ENCODE measurements around the gene TMEM186.
"Not testable (repeated sequence)": the region's sequence is repeated elsewhere in the genome, so short reads cannot be mapped to it uniquely, and the experiment has no call there.

The TMEM186 gene

DNA sequence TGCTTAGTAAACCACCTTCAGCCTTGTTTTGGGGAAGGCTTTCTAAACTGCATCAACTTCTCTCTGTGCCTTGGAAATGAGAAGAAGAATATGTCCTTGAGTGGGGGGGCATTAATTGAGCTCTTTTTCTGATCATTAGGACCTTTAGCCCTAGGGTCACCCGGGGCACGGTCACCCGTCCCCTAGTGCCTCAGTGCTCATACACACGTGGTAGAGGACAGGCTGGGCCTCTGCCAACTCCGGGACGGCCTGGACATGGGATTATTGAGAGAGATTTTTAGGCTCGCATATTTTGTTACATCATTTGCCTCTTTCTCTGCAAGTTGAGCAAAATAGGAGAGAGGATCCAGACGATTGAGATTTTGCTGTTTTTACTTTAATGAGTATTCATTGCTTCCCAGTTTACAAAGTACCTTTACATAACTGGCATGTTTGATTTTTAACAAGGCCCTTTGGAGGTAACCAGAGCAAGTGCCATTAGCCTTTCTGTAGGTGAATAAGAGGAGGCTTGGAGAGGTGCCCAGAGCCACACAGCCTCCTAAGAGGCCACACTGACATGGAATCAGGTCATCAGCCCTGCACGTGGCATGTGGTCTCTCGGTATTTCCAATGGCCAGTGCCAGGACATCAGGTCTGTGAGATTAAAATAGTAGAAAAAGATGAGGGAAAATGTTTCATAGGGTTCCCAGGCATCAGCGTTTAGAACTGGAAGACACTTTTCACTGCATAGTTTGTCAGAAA is 11.3 kb upstream of the TMEM186 start:
- no peak for DNase-seq

DNA sequence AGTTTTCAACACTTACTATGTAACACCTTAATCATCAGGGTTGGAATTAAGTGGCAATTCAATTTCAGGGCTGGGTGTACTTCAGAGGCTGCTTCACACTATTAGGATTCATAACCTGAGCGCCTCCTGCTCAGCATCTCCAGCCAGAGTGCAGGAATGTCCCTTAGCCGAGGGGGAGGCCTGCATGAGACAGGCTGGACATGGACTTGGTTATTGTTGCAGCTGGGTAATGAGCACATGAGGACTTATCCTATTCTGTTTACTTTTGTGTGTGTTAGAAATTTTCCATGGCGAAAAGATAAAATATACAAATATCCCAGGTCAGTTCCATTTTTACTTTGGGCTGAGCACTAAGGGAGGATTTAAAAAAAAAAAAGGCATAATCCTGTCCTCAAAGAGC is 10.6 kb upstream of the TMEM186 start:
- DNase-seq: no peak

DNA sequence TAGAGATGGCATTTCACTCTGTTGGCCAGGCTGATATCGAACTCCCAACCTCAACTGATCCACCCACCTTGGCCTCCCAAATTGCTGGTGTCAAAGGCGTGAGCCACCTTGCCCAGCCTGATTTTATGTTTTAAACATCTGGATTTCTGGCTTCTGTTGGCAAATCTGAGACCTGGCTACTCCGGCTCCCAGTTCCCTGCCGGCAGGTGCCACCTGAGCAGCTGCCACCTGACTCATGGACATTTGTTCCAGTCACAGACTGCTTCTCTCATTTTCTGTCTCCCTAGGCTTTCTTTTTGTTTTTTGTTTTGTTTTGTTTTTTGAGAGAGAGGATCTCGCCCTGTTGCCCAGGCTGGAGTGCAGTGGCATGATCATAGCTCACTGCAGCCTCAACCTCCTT is 9.8 kb upstream of the TMEM186 start:
- no peak for DNase-seq

DNA sequence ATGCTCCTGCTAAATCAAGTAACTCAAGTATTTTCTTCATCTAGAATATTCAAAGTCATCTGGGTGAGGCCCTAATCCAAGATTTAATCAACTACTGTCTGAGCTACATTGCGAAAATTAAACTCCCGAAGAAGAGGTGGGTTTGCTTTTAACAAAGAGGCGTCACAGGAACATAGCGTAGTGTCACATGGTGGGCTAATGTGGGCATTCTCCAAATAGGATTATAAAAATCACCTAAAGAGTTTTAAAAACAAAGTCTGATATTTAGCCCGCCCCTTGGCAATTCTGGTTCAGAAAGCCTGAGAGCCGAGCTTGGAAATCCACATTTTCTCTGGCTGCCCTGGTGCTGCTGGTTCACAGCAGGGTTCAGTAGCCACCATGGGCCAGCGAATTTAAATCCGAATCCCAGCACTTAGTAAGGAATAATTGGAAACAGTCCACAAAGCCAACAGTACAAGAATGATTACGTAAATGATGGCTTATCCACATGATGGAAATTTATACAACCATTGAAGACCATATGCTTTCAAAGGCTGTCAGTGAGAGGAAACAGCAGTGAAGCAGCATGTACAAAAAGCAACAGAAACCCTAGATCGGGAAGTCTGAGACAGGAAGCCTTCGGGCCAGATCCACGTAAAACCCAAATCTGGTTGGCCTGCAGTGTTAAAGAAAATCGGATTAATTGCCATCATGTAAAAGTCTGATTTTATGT is 9.0 kb upstream of the TMEM186 start:
- no peak for DNase-seq

DNA sequence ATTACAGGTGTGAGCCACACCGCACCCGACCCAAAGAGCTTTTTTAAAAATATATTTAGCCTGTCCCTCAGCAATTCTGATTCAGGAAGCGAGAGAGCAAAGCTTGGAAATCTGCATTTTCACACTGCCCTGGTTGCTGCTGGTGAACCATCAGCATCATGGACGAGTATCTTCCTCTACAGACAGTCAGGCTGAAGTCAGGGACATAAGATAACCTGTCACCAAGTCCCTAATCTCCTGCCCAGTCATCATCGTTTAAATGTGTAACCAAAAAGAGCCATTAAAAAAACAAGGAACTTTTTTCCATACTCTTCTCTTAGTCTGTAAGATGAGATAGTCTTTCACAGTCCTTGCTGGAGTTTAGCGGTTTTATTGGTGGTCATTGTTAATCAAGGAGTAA is 6.9 kb upstream of the TMEM186 start:
- DNase-seq: no peak

DNA sequence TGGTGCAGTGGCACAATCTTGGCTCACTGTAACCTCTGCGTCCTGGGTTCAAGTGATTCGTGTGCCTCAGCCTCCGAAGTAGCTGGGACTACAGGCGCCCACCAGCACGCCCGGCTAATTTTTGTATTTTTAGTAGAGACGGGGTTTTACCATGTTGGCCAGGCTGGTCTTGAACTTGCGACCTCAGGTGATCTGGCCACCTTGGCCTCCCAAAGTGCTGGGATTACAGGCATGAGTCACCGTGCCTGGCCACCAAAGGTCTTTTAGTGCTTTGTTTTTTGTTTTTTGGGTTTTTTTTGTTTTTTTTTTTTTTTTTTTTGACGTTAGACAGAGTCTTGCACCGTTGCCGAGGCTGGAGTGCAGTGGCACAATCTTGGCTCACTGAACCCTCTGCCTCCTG is 6.3 kb upstream of the TMEM186 start:
- not testable (repeated sequence) for DNase-seq

DNA sequence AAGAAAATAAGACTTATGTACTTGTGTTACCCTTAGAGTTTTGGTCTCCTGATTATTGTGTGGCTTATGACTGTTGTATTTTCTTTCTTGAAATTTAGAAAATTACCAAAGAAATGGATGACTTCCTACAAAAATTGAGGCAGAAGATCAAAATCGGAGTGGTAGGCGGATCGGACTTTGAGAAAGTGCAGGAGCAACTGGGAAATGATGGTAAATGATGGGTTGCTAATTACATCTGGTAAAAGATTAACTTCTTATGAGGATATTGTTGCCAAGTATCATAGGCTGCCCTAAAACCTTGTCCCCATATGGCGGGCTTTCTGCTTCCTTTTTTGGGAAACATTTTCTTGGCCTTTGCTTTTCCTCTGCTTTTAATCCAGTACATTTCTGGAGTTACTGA is 4.3 kb upstream of the TMEM186 start:
- no peak for DNase-seq

DNA sequence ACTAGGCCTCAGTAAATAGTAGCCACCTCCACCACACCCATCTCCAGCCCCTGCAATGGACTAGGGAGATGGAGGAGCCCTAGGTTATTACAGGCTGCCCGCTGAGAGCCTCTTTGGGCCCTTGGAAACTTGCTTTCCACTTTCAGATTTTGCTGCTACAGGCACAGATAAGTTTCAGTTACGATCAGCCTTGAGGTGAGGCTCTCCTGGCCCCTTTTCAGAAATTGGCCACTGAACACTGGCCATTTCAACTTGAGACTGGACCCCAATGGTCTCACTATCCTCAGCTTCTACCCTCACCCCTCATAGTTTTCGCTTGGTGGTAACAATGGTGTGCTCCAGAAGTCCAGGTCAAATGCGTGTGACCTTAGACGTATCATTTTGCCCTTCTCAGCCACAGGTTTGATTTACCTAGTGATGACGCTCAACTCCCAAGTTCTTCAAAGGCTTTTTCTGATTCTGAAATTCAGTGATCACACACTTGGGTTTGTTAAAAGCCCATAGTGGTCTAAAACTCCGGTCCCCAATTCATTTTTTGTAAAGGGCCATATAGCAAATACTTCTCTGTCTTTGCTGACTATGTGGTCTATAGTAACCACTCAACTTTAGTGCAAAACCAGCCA is 1.2 kb upstream of the TMEM186 start:
- no peak for DNase-seq

DNA sequence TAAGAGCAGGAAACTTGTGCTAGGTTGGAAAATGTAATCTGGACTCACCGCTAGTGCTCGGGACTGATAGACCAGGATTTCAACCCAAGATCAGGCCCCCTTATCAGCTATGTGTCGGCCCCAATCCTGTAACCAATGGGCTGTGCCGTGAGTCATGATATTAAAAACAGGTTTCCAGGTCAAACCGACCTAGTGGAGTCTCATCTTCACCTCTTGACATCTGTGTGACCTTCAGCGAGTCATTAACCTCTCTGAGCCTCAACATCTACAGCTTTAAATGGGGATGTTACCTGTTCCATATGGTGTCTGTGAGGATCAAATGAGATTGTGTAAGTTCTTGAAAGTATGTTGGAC is 712 bp upstream of the TMEM186 start:
- DNase-seq: no peak

DNA sequence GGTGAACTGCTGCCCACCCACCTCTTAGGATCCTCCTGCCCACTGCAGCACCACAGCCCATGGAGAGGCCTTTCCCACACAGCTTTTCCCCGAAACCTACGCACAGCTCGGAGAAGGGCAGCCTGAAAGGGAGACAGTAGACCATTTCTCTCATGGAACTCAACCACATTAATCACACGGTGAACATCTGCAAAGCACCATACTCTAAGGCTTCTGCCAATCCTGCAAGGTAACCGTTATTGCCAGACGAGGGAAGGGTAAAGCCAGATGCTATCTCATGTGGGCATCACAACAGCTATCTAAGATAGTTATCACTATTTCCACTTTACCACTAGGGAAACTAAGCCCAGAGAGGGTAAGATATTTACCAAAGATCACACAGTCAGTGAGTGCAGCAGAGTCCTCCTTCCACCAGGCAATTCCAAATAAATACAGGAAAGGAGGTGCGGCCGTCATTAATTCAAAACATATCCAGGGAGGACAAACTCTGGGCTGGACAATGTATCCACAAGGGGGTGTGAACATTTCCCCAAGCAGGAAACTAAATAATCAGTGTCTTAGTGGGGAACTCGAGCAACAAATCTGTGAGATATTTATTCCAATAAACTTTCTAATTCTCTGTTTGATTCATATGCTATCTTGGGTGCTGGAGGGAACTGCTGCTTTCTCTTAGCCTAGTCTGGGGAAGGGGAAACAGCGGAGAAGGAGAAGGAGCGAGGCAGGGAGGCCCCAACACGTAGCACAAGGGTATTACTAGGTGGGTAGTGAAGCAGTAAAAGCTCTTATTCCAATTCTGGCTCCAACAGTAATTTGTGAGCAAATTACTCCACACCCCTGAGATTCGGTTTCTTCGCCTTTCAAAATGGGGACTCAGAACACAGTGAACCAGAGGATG is 723 bp downstream of the TMEM186 start:
- no peak for DNase-seq

DNA sequence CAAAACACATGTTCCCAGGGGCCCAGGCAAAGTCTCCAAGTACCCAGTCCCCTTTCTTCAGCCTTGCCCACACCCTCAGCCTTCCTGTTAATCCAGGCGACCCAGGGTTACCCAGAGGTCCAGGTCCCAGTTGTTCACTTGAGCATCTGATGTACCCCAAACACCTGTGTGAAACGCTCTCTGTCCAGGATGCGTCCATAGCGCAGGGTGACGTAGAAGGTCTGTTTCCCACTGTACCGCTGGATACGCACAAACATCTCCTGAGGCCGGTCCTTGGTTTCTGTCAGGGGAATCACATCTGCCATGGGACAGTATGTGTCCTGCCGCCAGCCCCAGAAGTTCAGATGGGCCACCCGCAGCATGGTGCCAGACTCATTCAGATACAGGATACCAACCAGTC is 1.6 kb downstream of the TMEM186 start:
- DNase-seq: no peak

DNA sequence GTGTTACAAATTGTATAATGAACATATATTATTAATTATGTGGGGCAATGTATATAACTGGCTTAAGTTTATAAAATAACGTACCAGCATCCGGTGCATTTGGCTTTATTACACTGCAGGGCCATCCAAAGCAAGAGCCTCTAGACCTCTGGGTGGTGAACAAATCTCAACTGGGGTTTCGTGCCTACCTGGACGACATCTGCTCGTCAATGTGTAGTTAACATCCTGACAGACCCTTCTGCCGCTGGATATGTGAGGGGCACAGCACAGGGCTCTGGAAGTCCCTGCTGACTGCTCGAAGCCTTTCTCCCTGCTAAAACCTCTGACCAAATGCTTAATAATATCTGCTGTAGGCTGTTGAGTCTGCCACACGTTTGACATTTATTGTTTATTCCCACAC is 2.3 kb downstream of the TMEM186 start:
- no peak for DNase-seq

DNA sequence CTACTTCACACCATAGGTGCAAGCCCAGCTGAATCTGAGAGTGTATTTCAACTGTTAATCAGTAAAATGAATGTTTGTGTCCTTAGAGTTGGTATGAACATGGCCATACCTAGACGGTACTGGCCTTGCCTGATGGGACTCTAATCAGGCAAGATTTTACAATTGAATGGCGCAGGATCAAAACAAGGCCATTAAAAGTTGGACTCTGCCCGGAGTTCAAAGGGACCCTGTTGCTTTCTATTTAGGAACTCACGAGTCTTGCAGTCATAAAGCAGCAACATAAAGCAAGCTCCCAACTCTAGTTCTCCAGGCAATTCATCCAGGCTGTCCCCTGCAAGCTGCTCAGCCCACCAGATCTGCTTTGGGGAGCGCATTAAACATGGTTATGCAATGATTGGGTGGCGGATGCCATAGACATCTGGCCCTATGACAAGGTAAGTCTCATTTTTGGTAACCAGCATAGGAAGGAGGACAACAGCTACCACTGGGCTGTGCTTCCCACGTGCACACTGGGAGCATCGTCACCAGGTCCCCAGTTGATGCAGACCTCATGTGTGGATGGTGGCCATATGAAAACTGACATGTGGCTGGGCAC is 8.8 kb downstream of the TMEM186 start:
- DNase-seq: no peak

DNA sequence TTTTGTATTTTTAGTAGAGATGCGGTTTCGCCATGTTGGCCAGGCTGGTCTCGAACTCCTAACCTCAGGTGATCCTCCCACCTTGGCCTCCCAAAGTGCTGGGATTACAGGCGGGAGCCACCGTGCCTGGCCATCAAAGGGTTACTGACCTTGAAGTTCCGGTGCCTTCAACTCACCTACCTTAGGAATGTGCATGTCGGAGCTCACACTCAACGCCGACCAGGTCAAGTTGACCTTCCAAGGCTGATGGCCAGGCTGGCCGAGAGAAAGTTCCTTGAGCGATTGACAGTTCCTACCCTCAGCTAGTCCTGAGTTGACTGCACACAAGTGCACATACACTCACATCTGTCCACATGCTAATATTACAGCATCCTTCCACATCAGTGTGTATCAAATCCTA is 11.1 kb downstream of the TMEM186 start:
- not testable (repeated sequence) for DNase-seq

DNA sequence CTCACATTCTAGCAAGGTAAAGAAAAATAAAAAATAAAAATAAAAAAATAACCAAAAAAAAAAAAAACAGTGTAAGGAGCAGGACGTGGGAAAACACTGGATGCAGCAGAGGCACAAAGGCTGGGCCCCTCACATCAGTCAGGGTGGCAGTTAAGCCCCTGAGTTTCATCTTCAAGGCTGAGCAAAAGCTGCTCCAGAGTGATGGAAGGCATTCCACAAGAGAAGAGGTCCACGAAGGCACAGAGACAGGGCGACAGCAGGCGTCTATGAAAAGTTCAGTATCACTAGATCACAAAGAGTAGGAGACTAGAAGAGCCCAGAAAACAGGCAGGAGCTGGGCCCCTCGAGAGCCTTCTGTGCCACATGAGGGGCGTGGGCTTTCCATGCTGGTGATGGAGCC is 12.0 kb downstream of the TMEM186 start:
- DNase-seq: no peak

DNA sequence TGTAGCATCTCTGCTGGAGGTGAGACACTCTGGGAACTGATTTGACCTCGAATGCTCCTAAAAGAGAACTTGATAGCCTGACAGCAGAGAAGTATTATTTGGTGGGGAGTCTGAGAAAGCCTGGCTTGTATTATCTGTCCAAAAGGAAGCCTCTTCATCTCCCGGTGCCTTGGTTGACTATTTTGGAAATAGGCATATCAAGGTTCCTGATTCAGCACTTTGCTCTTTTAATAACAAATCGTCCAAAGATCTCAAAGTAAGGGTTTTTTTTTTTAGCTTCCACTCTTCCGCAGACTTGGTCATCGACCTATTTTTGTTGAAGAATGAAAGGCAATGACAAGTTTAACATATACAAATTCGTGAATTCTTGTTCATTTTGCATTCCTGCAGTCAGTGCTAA is 14.8 kb downstream of the TMEM186 start:
- DNase-seq: no peak

DNA sequence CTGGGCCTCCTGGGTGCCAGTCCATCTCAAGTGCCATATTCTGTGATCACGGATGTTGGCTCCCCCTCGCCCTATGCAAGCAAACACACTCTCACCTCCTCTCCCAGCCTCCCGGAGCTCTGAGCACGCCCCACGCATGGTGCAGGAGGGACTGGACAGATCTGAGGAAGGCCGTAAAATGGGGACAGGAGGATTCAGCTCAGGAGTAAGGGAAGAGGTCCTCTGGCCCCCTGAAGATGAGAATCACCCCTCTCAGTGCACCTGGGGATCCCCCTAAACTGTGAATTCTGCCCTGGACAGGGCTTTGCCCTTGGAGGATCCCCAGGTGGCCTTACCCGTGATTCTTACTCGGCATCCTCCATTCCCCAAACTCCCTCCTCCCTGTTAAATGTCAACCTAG is 15.6 kb downstream of the TMEM186 start:
- DNase-seq: no peak

DNA sequence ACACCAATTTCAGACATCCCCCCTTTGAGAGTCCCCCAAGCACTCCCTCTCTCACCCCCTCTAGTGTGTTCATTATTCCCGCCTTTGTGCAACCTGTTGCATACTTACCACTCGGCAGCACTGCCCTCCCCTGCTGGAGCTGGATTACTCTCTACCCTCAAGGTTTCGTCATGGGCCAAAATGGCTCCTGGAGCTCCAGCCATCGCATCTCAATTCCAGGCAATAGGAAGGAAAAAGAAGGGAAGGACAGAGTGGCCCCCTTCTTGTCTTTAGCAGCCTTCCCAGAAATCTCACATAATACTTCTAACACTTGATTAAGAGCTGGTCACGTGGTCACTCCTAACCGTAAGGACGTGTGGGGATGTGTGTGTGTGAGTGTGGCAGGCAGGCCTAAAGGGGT is 20.2 kb downstream of the TMEM186 start:
- DNase-seq: no peak

DNA sequence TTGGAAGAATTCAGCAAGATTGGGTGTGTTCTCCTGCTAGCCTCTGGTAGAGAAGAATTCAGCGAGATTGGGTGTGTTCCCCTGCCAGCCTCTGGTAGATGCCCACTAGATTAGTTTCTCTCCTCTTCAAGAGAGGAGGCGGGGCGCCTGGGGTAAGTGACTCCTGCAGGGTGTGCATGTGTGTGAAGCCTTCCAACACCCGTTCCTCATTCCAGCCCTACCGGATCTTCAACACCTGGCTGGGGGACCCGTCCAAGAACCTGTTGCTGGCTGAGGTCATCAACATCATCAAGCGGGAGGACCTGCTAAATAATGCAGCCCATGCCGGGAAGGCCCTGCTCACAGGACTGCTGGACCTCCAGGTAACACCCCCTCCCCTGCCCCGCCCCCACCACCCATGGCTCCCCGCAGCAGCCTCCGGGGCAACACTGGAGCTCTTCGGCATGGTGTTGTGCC is 21.3 kb downstream of the TMEM186 start:
- DNase-seq: no peak

DNA sequence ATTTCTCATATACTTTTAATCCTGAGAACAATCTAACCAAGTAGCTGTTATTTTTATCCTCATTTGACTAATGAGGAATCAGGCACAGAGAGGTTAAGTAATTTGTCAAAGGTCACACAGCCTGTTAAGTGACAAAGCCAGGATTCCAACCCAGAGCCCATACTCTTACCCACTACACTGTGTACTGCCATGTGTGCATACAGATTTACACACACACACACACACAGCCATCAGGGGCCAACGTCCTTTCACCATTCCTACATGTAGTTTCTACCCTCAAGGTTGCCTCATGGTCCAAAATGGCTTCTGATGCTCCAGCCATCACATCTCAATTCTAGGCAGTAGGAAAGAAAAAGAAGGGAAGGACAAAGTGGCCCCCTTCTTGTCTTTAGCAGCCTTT is 22.1 kb downstream of the TMEM186 start:
- no peak for DNase-seq

DNA sequence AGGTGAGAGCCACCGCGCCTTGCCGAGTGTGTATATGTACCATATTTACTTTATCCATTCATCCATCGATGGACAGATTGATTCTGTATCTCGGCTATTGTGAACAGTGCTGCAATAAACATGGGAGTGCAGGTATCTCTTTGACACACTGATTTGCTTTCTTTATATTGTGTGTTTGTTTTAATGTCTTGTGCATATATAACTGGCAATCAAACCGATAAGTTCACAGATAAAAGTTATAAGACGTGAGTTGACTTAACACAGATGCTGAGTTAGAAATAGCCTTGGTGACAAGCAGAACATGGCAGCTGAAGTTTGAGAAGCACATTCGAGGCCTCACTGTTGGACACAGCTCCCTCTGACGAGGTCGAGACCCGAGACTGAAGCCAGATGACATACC is 23.2 kb downstream of the TMEM186 start:
- no peak for DNase-seq

DNA sequence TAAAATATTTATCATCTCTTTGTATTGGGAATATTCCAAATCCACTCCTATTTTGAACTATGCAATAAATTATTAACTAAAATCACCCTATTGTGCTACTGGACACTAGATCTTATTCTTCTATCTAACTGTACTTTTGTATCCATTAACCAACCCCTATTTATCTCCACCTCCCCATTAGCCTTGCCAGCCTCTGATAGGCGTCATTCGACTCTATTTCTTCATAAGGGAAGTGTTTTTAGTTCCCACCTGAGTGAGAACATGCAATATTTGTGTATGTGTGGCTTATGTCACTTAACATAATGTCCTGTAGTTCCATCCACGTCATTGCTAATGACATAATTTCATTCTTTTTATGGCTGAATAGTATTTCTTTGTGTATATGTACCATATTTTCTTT is 23.9 kb downstream of the TMEM186 start:
- no peak for DNase-seq

DNA sequence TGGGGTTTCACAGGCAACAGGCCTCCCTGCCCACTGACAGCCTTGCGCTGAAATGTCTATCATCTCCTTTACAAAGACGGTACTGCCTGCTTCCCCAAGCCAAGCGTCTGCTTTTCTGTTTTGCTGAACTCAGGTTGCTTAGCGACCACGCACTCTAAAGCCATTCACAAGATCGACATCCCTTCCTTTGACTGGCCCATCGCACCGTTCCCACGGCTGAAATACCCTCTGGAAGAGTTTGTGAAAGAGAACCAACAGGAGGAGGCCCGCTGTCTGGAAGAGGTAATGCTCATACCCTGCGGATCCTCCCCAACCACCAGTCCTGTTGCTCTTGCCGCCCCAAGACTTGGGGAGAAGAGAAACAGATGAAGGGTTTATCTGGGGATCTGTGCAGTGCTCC is 28.7 kb downstream of the TMEM186 start:
- no peak for DNase-seq

Data from bone marrow (tissue), 2 donors.